Spinal cord (tissue), 10 donors: ENCODE data around the gene ADO. TPM values are rescaled to one million over a fixed set of nuclear protein-coding genes. Genes with fewer than 3 reads are reported as not detected.

Experiments
- DNase-seq, 6 donors: peaks; one replicate each; pipeline versions ENCODE4 v3.0.0 to v3.0.0-alpha.2; 2013 to 2015; ENCODE audit warnings: low spot score in 6 of 6, low read depth in 4 of 6
- H3K27ac ChIP-seq: one replicate; pipeline ENCODE4 v1.5.1; 2013; ENCODE audit warnings: low read depth, low read length, control low read depth
- H3K27me3 ChIP-seq: one replicate; pipeline ENCODE4 v1.6.1; 2013; ENCODE audit warnings: low read length; ENCODE audit not compliant: control insufficient read depth, insufficient read depth
- H3K36me3 ChIP-seq: one replicate; pipeline ENCODE4 v1.6.1; 2013; ENCODE audit warnings: low read length; ENCODE audit not compliant: control insufficient read depth, insufficient read depth
- H3K4me1 ChIP-seq: one replicate; pipeline ENCODE4 v1.6.1; 2013; ENCODE audit warnings: low read length; ENCODE audit not compliant: control insufficient read depth, insufficient read depth
- H3K4me3 ChIP-seq: one replicate; pipeline ENCODE4 v1.5.1; 2013; ENCODE audit warnings: low read depth, low read length, control low read depth
- H3K9me3 ChIP-seq: one replicate; pipeline ENCODE4 v1.6.1; 2013; ENCODE audit warnings: low read length; ENCODE audit not compliant: control insufficient read depth, insufficient read depth
- WGBS: methylation state at CpG from one replicate; pipeline ENCODE4 v1.1.5; 2013; ENCODE audit warnings: missing lambda C conversion rate; ENCODE audit not compliant: insufficient coverage; 5-methylcytosine and 5-hydroxymethylcytosine counted together
- polyA plus RNA-seq, 2 donors: library from polyadenylated mRNA; unstranded; fragments of 120-200 nt; gene quantifications; one replicate each; pipeline ENCODE4 v1.2.1, GENCODE V29; 2013; ENCODE audit not compliant: insufficient read length in 2 of 2
- total RNA-seq, 2 donors: library from RNA; depleted of rRNA in 1 of 2; stranded (reverse); fragments of 120-200 nt in 1 of 2; fragments of >200 nt in 1 of 2; gene quantifications; one replicate each; pipeline versions ENCODE4 v1.2.3 to v1.2.4, GENCODE V29; 2013 to 2014
- donor health status: healthy.

Gene ADO
- total and polyA plus RNA-seq, 4 donors = 32.3 to 53.5 (median 44.0) TPM

- WGBS = no CpG with 5 or more reads among the region's 1 CpG
- H3K4me1 ChIP-seq = no peaks in the 10 kb centered on the region
- no peaks in the 10 kb centered on the region for H3K9me3 ChIP-seq
- no peaks in the 10 kb centered on the region for H3K36me3 ChIP-seq
- no peak overlapping the region for H3K27ac ChIP-seq
- DNase-seq = no peak
- no peak overlapping the region for H3K4me3 ChIP-seq
- H3K27me3 ChIP-seq = peaks cover under 1% of the 10 kb centered on the region
Observed at GRCh38 chr10:62826273-62826672, 21.8 kb downstream of the ADO start.

- Histone ChIP-seq H3K27ac (no peak overlapping the region), H3K27me3 (no peaks in the 10 kb centered on the region), H3K4me3 (no peak overlapping the region), H3K9me3 (no peaks in the 10 kb centered on the region), H3K36me3 (no peaks in the 10 kb centered on the region), H3K4me1 (no peaks in the 10 kb centered on the region)
- DNase-seq = no peak
- WGBS = 88% methylated on average over 2 of the region's 2 CpGs
Observed at GRCh38 chr10:62829622-62830021, 25.1 kb downstream of the ADO start.

- H3K36me3 ChIP-seq = no peaks in the 10 kb centered on the region
- H3K27me3 ChIP-seq = no peaks in the 10 kb centered on the region
- WGBS = 55% methylated on average over 3 of the region's 4 CpGs
- no peaks in the 10 kb centered on the region for H3K4me1 ChIP-seq
- DNase-seq = peak in 1 of 6 donors; percentile 19
- H3K4me3 ChIP-seq = no peak overlapping the region
- H3K9me3 ChIP-seq = no peaks in the 10 kb centered on the region
- H3K27ac ChIP-seq = no peak overlapping the region
Observed at GRCh38 chr10:62830679-62831078, 26.2 kb downstream of the ADO start.

- Histone ChIP-seq H3K36me3 (no peaks in the 10 kb centered on the region), H3K4me1 (no peaks in the 10 kb centered on the region), H3K27ac (no peak overlapping the region), H3K4me3 (no peak overlapping the region), H3K27me3 (no peaks in the 10 kb centered on the region), H3K9me3 (no peaks in the 10 kb centered on the region)
- DNase-seq = no peak
- 70% methylated on average over 1 of the region's 2 CpGs for WGBS
Observed at GRCh38 chr10:62831346-62831745, 26.8 kb downstream of the ADO start.

GRCh38 chr10:62839590-62839989, 35.1 kb downstream of the ADO start:
- Histone ChIP-seq H3K9me3 (no peaks in the 10 kb centered on the region), H3K4me1 (no peaks in the 10 kb centered on the region), H3K27ac (no peak overlapping the region), H3K4me3 (no peak overlapping the region), H3K36me3 (no peaks in the 10 kb centered on the region), H3K27me3 (no peaks in the 10 kb centered on the region)
- 100% methylated on average over 1 of the region's 2 CpGs for WGBS
- DNase-seq = no peak

GRCh38 chr10:62842983-62843382, 38.5 kb downstream of the ADO start:
- no CpG with 5 or more reads among the region's 1 CpG for WGBS
- H3K4me3 ChIP-seq = no peak overlapping the region
- H3K36me3 ChIP-seq = no peaks in the 10 kb centered on the region
- H3K9me3 ChIP-seq = peaks cover 5% of the 10 kb centered on the region
- H3K27me3 ChIP-seq = no peaks in the 10 kb centered on the region
- no peaks in the 10 kb centered on the region for H3K4me1 ChIP-seq
- DNase-seq = no peak
- H3K27ac ChIP-seq = no peak overlapping the region

- Histone ChIP-seq H3K9me3 (peaks cover 5% of the 10 kb centered on the region), H3K27ac (no peak overlapping the region), H3K4me1 (no peaks in the 10 kb centered on the region), H3K27me3 (no peaks in the 10 kb centered on the region), H3K4me3 (no peak overlapping the region), H3K36me3 (no peaks in the 10 kb centered on the region)
- 100% methylated on average over 1 of the region's 3 CpGs for WGBS
- no peak for DNase-seq
Observed at GRCh38 chr10:62843600-62843999, 39.1 kb downstream of the ADO start.

- H3K4me1 ChIP-seq = no peaks in the 10 kb centered on the region
- DNase-seq = no peak
- H3K36me3 ChIP-seq = no peaks in the 10 kb centered on the region
- H3K9me3 ChIP-seq = peaks cover 5% of the 10 kb centered on the region
- WGBS = 60% methylated on average over 2 of the region's 7 CpGs
- H3K27me3 ChIP-seq = no peaks in the 10 kb centered on the region
- no peak overlapping the region for H3K27ac ChIP-seq
- no peak overlapping the region for H3K4me3 ChIP-seq
Observed at GRCh38 chr10:62844280-62845011, 39.9 kb downstream of the ADO start.

GRCh38 chr10:62847433-62847832, 42.9 kb downstream of the ADO start:
- no peak overlapping the region for H3K27ac ChIP-seq
- no peak for DNase-seq
- peaks cover 5% of the 10 kb centered on the region for H3K9me3 ChIP-seq
- no peaks in the 10 kb centered on the region for H3K4me1 ChIP-seq
- no peak overlapping the region for H3K4me3 ChIP-seq
- no peaks in the 10 kb centered on the region for H3K36me3 ChIP-seq
- H3K27me3 ChIP-seq = no peaks in the 10 kb centered on the region

GRCh38 chr10:62850646-62851045, 46.1 kb downstream of the ADO start:
- no peak for DNase-seq
- Histone ChIP-seq H3K4me1 (no peaks in the 10 kb centered on the region), H3K27ac (no peak overlapping the region), H3K4me3 (no peak overlapping the region), H3K36me3 (no peaks in the 10 kb centered on the region), H3K27me3 (no peaks in the 10 kb centered on the region), H3K9me3 (peaks cover 5% of the 10 kb centered on the region)
- 90% methylated on average over 1 of the region's 3 CpGs for WGBS
